Activated naive CD8-positive, alpha-beta T cell (primary cell): ENCODE data around the gene CATSPERD.
A peak's percentile ranks its signal among the peaks of the same experiment; 100 is the strongest.
"Not testable (repeated sequence)": the region's sequence is repeated elsewhere in the genome, so short reads cannot be mapped to it uniquely, and the experiment has no call there.

Source experiments
- H3K27ac Mint-ChIP-seq: one replicate; pipeline ENCODE4 v1.8.0; 2021; ENCODE audit warnings: mixed read lengths
- H3K27me3 Mint-ChIP-seq: one replicate; pipeline ENCODE4 v1.8.0; 2021; ENCODE audit warnings: mixed read lengths
- H3K36me3 Mint-ChIP-seq: one replicate; pipeline ENCODE4 v1.8.0; 2021; ENCODE audit warnings: mixed read lengths
- H3K4me1 Mint-ChIP-seq: one replicate; pipeline ENCODE4 v1.8.0; 2021; ENCODE audit warnings: low read depth, mixed read lengths
- H3K4me3 Mint-ChIP-seq: one replicate; pipeline ENCODE4 v1.8.0; 2021; ENCODE audit warnings: mild to moderate bottlenecking, mixed read lengths
- H3K9me3 Mint-ChIP-seq: one replicate; pipeline ENCODE4 v1.8.0; 2021; ENCODE audit warnings: low read depth, mixed read lengths

CATSPERD gene

GRCh38 chr19:5775668-5776309 lies 55.4 kb downstream of the CATSPERD start:
- no peaks in the 10 kb centered on the region for H3K9me3 Mint-ChIP-seq
- no peak overlapping the region for H3K4me3 Mint-ChIP-seq
- no peaks in the 10 kb centered on the region for H3K27me3 Mint-ChIP-seq
- H3K36me3 Mint-ChIP-seq = no peaks in the 10 kb centered on the region
- no peaks in the 10 kb centered on the region for H3K4me1 Mint-ChIP-seq
- no peak overlapping the region for H3K27ac Mint-ChIP-seq

GRCh38 chr19:5778402-5778801 lies 58.0 kb downstream of the CATSPERD start:
- Mint-ChIP-seq H3K27me3 (no peaks in the 10 kb centered on the region), H3K9me3 (no peaks in the 10 kb centered on the region), H3K4me1 (no peaks in the 10 kb centered on the region), H3K27ac (no peak overlapping the region), H3K4me3 (no peak overlapping the region), H3K36me3 (no peaks in the 10 kb centered on the region)

- not testable (repeated sequence) for H3K4me3 Mint-ChIP-seq, H3K27ac Mint-ChIP-seq, H3K27me3 Mint-ChIP-seq
These were observed 60.5 kb downstream of the CATSPERD start for GRCh38 chr19:5780916-5781315.

GRCh38 chr19:5782322-5782721 lies 61.9 kb downstream of the CATSPERD start:
- Mint-ChIP-seq H3K27ac (no peak overlapping the region), H3K27me3 (no peaks in the 10 kb centered on the region), H3K4me1 (no peaks in the 10 kb centered on the region), H3K36me3 (peaks cover 2% of the 10 kb centered on the region), H3K9me3 (no peaks in the 10 kb centered on the region), H3K4me3 (no peak overlapping the region)

More at GRCh38 chr19:5780916-5781315, 60.5 kb downstream of the CATSPERD start:
- H3K4me1 Mint-ChIP-seq, H3K9me3 Mint-ChIP-seq, H3K36me3 Mint-ChIP-seq: not testable (repeated sequence)

GRCh38 chr19:5782945-5783919 lies 62.8 kb downstream of the CATSPERD start:
- H3K36me3 Mint-ChIP-seq = peaks cover 2% of the 10 kb centered on the region
- no peak overlapping the region for H3K27ac Mint-ChIP-seq

GRCh38 chr19:5784581-5785147 lies 64.2 kb downstream of the CATSPERD start, which contains the start of gene PRR22:
PRR22 (minus strand) TSS chr19:5784746; CDS start chr19:5784660, 86 bp downstream.
- H3K36me3 Mint-ChIP-seq = peaks cover 2% of the 10 kb centered on the region

More at GRCh38 chr19:5782945-5783919, 62.8 kb downstream of the CATSPERD start:
- no peaks in the 10 kb centered on the region for H3K27me3 Mint-ChIP-seq
- H3K4me3 Mint-ChIP-seq = no peak overlapping the region
- no peaks in the 10 kb centered on the region for H3K9me3 Mint-ChIP-seq
- H3K4me1 Mint-ChIP-seq = no peaks in the 10 kb centered on the region

GRCh38 chr19:5785423-5785822 lies 65.0 kb downstream of the CATSPERD start:
- Mint-ChIP-seq H3K4me1 (peaks cover 9% of the 10 kb centered on the region), H3K36me3 (peaks cover 5% of the 10 kb centered on the region), H3K27ac (no peak overlapping the region), H3K9me3 (no peaks in the 10 kb centered on the region), H3K4me3 (no peak overlapping the region), H3K27me3 (no peaks in the 10 kb centered on the region)

More at GRCh38 chr19:5784581-5785147, 64.2 kb downstream of the CATSPERD start, which contains the start of gene PRR22:
- H3K9me3 Mint-ChIP-seq = no peaks in the 10 kb centered on the region
- H3K27ac Mint-ChIP-seq = no peak within 1 kb of the TSS
- no peak within 1 kb of the TSS for H3K4me3 Mint-ChIP-seq
- H3K4me1 Mint-ChIP-seq = peaks cover 4% of the 10 kb centered on the region
- H3K27me3 Mint-ChIP-seq = no peaks in the 10 kb centered on the region

- peaks cover 15% of the 10 kb centered on the region for H3K4me1 Mint-ChIP-seq
- no peak overlapping the region for H3K27ac Mint-ChIP-seq
- no peaks in the 10 kb centered on the region for H3K9me3 Mint-ChIP-seq
- H3K27me3 Mint-ChIP-seq = no peaks in the 10 kb centered on the region
- H3K36me3 Mint-ChIP-seq = peaks cover 6% of the 10 kb centered on the region
- no peak overlapping the region for H3K4me3 Mint-ChIP-seq
These were observed 66.4 kb downstream of the CATSPERD start for GRCh38 chr19:5786593-5787408.

- Mint-ChIP-seq H3K36me3 (peaks cover 6% of the 10 kb centered on the region), H3K27ac (no peak overlapping the region), H3K27me3 (no peaks in the 10 kb centered on the region), H3K4me3 (no peak overlapping the region), H3K4me1 (peaks cover 15% of the 10 kb centered on the region), H3K9me3 (no peaks in the 10 kb centered on the region)
These were observed 67.2 kb downstream of the CATSPERD start for GRCh38 chr19:5787409-5788182.

- no peaks in the 10 kb centered on the region for H3K27me3 Mint-ChIP-seq
- peaks cover 15% of the 10 kb centered on the region for H3K4me1 Mint-ChIP-seq
- peaks cover 6% of the 10 kb centered on the region for H3K36me3 Mint-ChIP-seq
- H3K27ac Mint-ChIP-seq = peak overlapping the region; percentile 64
- H3K9me3 Mint-ChIP-seq = no peaks in the 10 kb centered on the region
- H3K4me3 Mint-ChIP-seq = peak overlapping the region; percentile 57
These were observed 68.0 kb downstream of the CATSPERD start for GRCh38 chr19:5788422-5788821.

- H3K27ac Mint-ChIP-seq = no peak overlapping the region
- H3K9me3 Mint-ChIP-seq = no peaks in the 10 kb centered on the region
- H3K36me3 Mint-ChIP-seq = peaks cover 6% of the 10 kb centered on the region
- H3K4me3 Mint-ChIP-seq = peak overlapping the region; percentile 100
- peaks cover 15% of the 10 kb centered on the region for H3K4me1 Mint-ChIP-seq
- no peaks in the 10 kb centered on the region for H3K27me3 Mint-ChIP-seq
These were observed 68.9 kb downstream of the CATSPERD start for GRCh38 chr19:5789351-5789761.

GRCh38 chr19:5789886-5790558 lies 69.6 kb downstream of the CATSPERD start:
- Mint-ChIP-seq H3K36me3 (peaks cover 6% of the 10 kb centered on the region), H3K4me1 (peaks cover 15% of the 10 kb centered on the region)

More at GRCh38 chr19:5789886-5790558, 69.6 kb downstream of the CATSPERD start:
- H3K4me3 Mint-ChIP-seq = peak overlapping the region; percentile 100
- no peaks in the 10 kb centered on the region for H3K9me3 Mint-ChIP-seq
- H3K27me3 Mint-ChIP-seq = no peaks in the 10 kb centered on the region
- peak overlapping the region; percentile 100 for H3K27ac Mint-ChIP-seq
